Pons (tissue), 1 donor: ENCODE measurements around the gene PACSIN1.

Experiments used
- DNase-seq: peaks from one replicate; pipeline ENCODE4 v3.0.0-alpha.2; 2016; ENCODE audit warnings: low spot score

Gene PACSIN1

DNA sequence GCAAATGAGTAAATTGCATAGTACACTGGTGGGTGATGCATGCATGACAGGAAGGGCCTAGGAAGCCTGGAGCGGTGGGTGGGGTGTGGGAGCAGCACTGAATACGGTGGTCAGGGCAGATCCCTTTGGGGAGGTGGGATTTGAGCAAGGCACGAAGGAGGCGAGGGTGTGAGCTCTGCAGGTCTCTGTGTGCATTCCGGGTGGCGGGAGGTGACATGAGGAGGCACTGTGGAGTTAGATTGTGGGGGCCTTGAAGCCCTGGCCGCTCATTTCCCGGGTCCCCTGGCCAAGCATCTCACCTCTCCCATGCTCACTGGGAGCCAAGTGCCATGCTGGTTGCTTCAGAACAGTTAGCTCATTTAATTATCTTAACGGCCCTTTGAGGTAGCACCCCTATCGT lies 96.5 kb downstream of the PACSIN1 start:
- no peak for DNase-seq

DNA sequence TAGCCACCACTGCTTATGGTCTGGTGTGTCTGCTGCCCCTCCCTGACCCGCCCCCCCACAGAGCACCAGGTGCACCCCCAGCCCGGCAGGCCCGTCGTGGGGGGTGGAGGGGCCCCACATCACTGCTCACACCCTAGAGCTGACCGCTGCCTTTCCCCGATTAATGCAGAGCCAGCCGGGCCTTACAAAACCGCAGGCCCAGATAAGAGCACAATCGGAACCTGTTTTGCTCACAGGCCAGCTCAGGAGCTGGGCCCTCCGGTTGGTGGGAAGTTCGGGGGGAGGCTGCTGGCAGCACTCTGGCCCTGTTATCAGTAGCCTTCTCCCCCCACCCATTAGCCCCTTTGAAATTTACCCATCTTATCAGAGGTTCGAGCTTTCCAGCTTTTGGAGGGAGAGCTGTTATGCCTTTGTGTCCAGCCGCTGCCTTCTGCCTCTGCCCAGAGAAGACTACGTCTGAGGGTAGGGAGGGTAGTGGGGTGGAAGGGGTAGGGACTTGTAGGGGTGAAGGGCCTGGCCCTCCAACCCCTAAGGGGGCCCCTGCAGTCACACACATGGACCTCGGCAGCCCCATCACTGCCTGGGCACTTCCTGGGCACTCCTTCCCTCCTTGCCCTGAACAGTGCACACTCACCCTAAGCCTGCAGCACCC lies 97.1 kb downstream of the PACSIN1 start:
- no peak for DNase-seq

DNA sequence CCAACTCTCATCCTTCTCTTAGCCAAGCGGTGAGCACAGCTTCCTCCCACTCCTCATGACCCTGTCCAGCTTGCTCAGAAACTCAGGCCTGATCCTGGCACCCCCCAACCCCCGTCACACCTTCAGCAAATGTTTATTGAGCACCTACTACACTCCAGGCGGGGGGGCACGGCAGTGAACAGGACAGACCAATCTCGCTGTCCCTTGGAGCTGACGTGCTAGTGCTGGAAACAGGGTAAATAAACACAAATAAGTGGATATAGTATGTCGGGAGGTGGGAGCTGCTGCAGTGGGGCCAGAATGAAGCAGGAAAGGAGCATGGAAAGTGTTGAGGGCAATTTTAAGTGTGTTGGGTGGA lies 97.6 kb downstream of the PACSIN1 start:
- no peak for DNase-seq

DNA sequence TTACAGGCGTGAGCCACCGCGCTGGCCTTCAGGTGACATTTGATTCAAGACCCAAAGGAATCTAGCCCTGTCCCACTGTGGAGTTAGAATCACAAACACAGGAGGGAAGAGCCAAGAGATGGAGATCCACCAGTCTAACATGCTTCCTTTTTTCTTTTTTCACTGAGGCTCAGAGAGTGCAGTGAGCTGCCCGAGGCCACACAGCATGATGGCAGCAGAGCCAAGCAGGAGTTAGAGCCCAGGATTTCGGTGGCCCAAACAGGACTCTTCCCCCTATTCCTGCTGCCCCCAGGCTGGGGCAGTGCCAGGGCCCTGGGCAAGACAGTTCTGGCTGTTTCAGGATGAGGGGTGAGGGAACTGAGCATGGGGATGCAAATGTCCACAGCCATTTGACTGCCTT lies 98.3 kb downstream of the PACSIN1 start:
- no peak for DNase-seq

DNA sequence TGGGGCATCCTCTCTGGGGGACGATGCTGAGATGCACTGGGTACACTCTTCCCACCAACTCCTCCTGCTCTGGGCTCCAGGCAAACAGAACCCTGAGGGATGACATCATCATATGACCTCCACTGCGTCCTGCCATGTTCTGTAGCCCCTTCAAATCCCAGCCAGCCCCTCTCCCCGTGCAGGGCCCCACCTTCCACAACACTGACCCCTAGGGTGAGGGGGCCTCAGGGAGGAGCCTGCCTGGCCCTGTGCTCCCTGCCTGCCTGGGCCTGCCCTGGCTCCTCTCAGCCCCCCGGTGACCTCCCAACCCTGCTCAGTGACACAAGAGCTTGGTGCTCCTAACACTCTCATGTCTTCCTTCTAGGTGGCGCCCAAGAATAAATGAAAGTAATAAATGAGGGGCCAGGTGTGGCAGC lies 99.9 kb downstream of the PACSIN1 start:
- no peak for DNase-seq

DNA sequence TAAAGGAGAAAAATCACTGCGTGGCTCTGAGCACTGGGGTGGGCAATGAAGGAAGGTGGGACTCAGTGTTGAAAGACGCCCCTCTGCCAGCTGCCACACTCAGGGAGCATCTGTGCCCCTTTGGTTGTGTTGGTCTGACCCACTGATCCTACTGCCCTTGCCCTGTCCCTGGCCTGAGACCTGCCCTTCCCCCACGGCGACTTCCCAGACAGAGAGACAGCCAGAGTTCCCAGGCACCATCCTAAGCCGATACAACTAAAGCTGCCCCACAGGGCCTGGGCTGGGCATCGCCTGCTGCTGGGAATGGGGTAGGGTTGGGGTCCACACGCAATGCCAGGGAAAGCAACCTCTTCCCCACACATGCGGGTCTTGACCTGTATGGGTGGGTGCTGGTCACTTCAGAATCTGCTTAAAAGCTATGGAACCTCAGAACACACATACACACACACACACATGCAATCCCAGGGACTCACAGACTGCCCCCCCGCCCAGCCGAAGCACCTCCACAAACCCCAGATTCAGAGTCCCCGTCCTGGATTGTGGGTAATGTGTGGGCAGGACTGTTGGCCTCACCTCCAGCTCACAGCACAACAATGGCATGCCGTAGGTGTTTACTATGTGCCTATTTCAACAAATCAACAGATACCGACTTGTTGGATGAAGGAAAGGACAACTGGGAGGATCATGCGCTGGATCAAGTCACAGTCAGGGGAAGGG lies 101.1 kb downstream of the PACSIN1 start:
- no peak for DNase-seq

DNA sequence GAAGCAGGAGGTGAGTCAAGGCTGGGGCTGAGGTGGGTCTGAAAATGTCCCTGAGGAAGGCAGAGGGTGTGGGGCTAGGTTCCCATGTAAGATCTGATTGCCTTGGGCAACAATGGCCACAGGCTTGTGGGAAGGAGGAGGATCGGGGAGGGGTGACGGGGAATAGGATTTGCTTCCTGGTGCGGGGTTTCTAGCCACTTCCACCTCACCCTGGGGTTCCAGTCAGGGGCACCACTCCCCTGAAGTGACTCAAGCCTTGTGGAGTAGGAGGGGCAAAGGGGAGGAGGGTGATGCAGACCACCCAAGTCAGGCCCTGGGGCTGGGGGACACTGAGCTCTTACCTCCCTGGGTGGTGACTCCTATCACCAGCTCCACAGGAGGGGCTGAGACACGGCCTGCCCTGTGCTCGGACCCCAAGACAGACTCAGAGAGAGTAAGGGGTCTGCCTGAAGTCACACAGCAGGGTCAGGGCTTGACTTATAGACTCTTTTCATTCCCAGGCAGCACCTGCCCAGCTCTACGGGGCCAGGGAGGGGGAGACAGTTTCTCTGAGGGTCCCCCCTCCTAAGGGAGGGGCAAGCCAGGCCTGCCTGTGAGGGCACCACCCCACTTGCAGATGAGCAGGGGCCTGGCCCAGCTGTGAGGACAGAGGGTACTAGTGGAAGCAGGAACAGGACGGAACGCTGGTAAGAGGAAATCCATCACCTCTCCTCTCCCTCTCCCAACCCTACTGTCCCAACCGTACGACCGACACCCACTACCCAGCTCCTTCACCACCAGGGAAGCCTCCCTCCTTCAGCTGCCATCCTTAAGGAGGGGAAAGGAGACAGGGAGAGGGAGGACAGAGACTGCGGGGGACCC lies 102.7 kb downstream of the PACSIN1 start:
- DNase-seq, result no peak

DNA sequence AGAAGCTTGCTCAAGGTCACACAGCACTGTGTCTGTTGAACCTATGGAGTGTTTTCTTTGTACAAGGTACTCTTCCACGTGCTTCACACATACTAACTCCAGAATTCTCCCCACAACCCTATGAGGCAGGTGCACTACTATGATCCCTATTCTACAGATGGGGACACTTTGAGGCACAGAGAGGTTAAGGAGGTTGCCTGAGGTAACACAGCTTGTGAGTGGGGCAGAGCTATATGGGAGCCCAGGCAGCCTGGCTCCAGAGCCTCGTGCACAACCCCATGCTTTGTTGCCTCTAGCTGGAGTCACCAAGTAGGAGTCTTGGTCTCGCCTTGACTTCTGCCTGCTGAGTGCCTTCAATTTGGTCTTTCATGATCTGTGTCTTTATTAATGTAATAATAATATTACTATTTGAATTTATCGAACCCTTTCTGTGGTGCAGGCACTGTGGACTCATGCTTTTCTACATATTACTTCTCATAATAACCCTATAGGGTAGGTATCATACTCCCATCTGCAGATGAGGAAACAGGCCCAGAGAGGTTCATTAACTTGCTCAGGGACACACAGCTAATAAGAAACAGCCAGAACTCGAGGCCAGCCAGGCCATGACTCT lies 103.6 kb downstream of the PACSIN1 start:
- no peak for DNase-seq

DNA sequence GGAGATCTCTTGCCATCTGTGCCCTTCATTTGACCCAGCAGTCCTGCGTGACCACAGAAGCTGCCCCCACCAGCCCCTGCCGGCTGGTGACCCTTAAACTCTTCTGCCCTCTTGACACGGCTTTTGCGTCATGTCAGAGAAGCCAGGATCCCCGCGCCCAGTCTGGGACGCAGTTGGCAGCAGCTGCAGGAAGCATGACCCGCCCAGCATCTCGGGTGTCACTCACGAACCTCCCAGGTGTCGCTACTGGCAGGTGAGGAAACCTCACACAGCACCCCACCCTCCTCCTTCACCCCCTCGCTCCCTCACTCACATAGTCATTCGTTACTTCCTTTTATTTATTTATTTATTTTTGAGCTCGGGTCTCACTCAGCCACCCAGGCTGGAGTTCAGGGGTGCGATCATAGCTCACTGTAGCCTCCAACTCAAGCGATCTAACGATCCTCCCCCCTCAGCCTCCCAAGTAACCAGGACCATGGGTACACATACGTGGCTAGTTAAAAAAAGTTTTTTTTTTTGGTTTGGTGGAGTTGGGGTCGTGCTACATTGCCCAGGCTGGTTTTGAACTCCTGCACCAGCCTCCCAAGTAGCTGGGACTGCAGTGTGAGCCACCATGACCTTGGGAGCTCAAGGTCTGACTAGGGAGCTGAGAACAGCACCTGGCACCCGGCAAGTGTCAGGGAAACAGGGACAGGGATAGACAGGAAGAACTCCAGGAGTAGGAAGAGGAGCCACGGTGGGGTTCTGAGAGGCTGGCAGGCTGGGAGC lies 104.4 kb downstream of the PACSIN1 start:
- DNase-seq, result no peak

DNA sequence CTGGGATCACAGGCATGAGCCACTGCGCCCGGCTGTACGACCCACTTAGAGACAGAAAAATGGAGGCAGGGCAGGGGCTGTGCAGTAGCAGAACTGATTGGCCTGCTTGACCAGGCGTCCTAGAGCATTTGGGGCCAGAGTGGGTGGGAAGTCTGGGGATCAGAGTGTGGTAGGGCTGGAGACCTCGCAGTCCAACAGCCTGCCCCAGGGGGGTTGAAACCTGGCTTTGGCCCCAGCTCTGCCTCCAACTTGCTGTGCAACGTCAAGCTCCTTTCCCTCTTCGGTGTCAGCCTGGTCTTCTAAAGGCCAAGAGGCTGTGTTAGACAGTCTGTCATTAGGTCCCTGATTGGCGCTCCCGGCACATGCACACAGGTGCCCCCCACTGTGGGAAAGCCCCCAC lies 105.5 kb downstream of the PACSIN1 start:
- DNase-seq, result no peak

DNA sequence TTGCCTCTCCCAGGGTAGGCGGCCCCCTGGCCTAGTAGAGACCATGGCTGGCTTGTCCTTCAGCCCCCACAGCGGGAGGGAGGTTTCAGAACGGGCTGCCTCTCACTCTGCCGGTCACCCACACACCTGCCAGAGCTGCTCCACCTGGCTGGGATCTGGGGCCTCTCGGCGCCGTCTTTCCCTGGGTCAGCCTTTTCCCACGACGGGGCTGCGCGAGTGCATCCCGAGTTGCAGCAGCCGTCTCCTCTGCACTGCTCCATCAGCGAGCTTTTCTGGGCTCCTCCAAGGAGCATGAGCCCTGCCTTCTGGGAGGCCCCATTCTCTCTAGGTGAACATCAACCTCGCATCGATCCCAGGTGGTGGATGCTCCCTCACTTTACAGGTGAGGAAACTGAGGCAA lies 106.1 kb downstream of the PACSIN1 start:
- no peak for DNase-seq

DNA sequence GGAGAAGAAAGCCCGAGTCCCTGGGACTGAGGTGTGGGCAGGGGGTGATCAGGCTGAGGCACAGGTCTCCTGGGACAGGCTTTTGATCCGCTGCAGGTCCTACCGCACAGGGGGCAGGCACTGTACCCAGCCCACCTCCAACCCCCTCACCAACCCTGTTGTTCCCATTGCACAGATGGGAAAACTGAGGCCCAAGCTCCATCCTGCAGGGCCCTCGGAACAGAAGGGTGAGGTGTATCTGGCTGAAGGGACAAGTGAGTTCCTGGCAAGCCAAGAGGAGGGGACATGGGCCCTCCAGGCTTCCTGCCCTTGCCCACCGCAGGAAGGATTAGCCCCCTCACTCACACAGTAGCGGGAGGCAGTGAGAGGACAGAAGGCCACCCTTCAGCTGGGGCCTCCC lies 106.7 kb downstream of the PACSIN1 start:
- no peak for DNase-seq

DNA sequence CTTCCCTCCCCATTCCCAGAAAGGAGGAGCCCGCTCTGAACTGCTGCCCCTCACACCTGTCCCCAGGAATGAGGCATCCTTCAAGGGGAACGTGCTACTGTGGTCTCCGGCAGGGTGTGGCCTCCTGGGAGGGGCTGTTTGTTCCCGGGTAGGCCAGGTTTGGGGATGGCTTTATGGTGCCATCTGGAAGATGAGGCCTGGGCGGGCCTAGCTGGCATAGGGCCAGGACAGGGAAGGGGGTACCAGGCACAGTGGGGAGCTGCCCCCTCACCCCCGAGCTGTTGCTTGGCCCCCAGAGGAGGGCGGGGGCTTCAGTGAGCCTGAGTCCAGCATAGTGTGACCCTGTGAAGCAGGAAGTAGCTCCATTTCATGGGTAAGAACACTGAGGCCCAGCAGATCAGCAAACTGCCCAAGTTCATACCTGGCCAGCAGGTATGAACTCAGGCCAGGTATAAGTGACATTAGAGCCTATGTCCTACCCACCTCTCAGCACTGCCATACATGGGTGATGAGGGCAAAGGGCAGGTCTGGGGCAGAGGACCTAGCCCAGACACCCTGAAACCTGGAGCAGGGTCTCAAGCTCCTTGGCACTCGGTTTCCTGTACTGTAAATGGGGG lies 107.8 kb downstream of the PACSIN1 start:
- DNase-seq, result no peak

DNA sequence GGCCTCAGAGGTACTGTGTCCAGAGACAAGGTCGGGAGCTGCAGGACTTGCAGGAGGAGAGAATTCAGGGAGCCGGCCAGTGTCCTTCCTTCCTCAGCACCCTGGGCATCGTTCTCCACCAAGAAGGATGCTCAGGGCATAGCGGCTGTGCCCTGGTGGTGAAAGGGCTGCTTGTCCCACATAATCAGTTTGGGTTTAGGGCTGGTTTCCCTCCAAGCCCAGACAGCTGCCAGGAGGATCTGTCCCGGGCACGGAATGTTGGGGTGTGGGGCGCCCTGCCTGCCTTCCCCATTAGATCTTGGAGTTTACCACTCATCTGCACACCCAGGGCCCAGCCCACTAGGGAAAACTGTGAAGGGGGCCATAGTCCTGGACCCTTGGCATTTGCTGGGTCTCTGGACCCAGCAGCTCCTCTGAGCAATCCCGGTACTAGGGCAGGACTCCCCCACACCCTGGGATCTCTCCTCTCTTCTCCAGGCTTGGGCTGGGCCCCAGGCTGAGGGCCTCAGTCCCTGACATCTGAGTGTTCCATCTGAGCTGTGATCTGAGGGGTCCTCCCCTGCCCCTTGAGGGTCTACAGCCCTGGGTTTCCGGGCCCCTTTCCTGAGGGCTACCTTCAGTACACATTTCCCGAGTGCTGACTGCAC lies 108.9 kb downstream of the PACSIN1 start:
- no peak for DNase-seq

DNA sequence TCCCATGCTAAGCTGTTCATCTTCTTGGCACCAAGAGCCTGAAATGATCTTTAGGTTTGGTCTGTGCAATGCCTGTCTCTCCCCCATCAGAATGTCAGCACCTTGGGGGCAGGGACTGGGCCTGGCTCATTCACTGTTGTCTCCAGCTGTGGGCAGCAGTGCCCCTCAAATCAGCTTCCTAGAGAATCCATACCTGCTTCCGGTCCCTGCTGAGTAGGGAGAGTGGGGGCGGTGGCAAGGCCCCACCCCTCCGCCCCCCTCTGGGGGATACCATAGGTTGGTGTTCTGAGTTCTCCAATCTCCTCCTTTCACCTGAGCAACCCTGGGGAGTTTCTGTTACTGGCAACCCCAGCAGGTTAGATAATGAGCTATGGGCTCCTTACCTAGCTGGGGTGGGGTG lies 109.5 kb downstream of the PACSIN1 start:
- DNase-seq, result no peak

DNA sequence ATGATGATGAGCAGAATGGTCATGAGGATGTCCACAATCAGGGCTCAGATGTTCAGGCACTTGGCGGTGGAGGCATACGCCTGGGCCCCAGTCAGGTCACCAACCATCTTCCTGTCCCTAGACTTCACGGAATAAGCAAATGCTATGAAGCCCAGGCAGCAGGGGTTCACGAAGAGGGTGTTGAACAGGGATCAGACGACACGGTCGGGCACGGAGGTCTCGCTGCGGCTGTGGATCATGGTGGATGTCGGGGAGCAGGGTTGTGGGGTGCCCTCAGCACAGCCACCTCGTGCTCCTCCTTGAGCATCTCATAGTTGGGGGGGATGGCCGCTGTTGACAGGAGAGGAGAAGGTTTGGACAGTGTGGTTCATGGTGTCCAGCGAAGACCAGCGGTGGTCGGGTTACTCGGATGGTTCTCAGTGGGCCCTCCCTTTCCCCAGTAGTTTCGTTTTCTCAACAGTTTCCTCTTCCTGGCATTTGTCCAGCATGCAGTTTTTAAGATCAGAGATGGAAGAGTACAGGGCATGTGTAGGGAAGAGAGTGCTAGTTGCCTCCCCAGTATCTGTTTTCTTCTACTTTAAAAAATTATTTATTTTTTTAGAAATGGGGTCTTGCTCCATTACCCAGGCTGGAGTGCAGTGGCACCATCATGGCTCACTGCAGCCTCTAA lies 110.5 kb downstream of the PACSIN1 start:
- DNase-seq, result no peak

DNA sequence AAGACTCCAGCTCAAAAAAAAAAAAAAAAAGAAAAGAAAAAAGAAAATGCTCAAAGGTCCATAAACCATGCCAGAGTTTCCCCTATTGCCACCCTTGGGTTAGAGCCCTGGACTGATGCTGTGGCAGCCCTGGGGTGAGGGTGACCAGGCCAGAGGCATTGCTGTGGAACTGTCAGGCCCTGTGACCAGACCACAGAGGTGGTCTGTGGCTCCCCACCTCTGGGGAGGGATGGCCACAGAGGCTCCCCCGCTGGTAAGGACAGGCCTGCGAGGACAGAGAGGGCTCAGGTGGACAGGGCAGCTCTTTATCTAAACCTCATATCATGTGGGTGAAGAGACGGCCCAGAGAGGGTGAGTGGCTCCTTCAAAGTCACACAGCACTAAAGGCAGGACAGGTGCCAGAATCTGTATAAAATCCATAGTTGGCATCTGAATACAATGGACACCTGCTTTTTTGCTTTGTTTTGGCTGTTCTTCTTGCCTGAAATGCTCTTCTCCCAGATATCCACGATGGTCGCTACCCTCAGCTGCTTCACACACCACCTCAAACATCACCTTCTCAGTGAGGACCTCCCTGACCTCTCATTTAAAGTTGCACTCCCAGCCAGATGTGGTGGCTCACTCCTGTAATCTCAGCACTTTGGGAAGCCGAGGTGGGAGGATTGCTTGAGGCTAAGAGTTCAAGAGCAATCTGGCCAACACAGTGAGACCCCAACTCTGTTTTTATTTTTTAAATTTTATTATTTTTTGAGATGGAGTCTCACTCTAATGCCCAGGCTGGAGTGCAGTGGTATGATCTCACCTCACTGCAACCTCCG lies 112.8 kb downstream of the PACSIN1 start:
- DNase-seq, result no peak

DNA sequence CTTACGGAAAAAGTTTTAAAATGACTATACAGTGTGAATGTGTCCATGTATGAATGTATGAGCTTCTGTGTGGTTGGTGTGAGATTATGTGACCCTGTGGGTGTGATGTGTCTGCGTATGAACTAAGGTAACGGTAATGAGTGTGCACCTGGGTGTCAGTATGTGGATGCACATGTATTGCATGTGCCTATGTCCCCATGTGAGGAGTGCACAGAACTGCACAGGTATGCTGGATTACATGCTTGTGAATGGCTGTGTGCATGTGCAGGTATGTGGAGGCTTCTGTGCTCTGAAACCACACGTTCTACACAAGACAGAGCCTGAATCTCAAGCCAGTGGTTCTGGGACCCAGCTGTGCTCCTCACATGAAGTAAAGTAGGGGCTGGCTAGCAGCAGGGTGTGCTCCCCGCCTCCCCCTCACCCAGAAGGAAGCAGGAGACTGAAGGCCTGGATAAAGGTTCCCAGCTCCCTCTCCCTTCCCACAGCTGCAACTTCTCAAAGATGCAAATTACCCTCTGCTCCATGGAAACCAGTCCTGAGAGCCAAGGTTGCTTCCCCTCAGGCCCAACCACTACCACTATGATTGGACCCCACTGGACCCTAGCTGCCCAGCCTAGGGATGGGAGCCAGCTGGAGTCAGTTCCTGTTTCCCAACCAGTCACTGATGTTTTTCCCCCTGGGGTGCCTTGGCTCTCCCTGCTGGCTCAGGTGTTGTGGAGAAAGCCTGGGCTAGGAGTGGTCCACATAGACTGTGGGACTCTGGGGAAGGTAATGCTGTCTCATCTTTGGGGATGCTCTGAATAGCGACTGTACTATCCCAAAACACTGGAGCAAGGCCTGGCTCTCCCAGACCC lies 115.1 kb downstream of the PACSIN1 start:
- DNase-seq, result no peak

DNA sequence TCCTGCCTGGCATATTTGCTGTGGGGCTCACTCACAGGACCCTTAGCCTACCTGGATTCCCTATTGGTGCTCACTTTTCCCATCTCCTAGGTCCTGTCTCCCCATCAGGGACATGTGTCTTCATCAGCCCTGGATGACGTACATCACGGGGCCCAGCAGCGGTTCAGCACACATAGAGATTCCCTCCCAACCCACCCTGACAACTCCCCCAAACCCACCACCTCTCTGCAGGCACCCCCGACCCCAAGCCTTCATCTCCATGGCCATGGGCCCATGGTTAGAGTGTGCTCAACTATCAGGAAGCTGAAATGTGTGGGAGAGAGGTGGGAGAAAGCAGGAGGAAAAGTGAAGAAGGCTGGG lies 115.7 kb downstream of the PACSIN1 start:
- no peak for DNase-seq
